Right atrium auricular region (tissue), 2 donors: ENCODE measurements around the gene ISCA1. TPM values are rescaled to one million over a fixed set of nuclear protein-coding genes. Genes with fewer than 3 reads are reported as not detected.

Experiments
- DNase-seq: peaks from one replicate; pipeline ENCODE4 v3.0.0-alpha.2; 2019; ENCODE audit warnings: low spot score
- H3K27ac ChIP-seq, 2 donors: fragments of 200-600 bp; sonication (generic); 1 replicate in 1 of 2; 2 replicates in 1 of 2; pipeline ENCODE4 v1.5.1; 2016 to 2019
- H3K27me3 ChIP-seq, 2 donors: fragments of 200-600 bp; sonication (generic); one replicate each; pipeline versions ENCODE4 v1.5.1 to v1.6.0; 2017 to 2019
- H3K36me3 ChIP-seq: fragments of 200-600 bp; sonication (generic); one replicate; pipeline ENCODE4 v1.5.1; 2016
- H3K4me1 ChIP-seq, 2 donors: fragments of 200-600 bp; sonication (generic); one replicate each; pipeline versions ENCODE4 v1.5.1 to v1.6.0; 2017 to 2019
- H3K4me3 ChIP-seq, 2 donors: fragments of 200-600 bp; sonication (generic); 1 replicate in 1 of 2; 2 replicates in 1 of 2; pipeline ENCODE4 v1.5.1; 2017 to 2019; ENCODE audit warnings: mild to moderate bottlenecking in 1 of 2, moderate library complexity in 1 of 2
- H3K9me3 ChIP-seq, 2 donors: fragments of 200-600 bp; sonication (generic); one replicate each; pipeline ENCODE4 v1.5.1; 2019
- total RNA-seq, 2 donors: library from RNA; depleted of rRNA; stranded (reverse); fragments of >200 nt; gene quantifications; one replicate each; pipeline ENCODE4 v1.1.0, GENCODE V29; 2016
- TF ChIP-seq, protein P1 (sequence below), 2 donors: fragments of 200-600 bp; sonication (generic); IDR thresholded peaks; one replicate each; pipeline ENCODE4 v1.5.1; 2019; ENCODE audit warnings: antibody characterized with exemption in 2 of 2

ISCA1 gene
- total RNA-seq, 2 donors from 2014 or later = 54.8 to 99.9 TPM

- H3K36me3 ChIP-seq = no peaks in the 10 kb centered on the region
- no peaks in the 10 kb centered on the region for H3K27me3 ChIP-seq
- peak overlapping the region; percentile 69 to 94 for H3K4me3 ChIP-seq
- H3K9me3 ChIP-seq = no peaks in the 10 kb centered on the region
- peaks cover 0 to 34% of the 10 kb centered on the region in 2 donors for H3K4me1 ChIP-seq
- H3K27ac ChIP-seq = peak overlapping the region; percentile 98 to 99
- DNase-seq = no peak
- TF ChIP-seq, protein P1, sequence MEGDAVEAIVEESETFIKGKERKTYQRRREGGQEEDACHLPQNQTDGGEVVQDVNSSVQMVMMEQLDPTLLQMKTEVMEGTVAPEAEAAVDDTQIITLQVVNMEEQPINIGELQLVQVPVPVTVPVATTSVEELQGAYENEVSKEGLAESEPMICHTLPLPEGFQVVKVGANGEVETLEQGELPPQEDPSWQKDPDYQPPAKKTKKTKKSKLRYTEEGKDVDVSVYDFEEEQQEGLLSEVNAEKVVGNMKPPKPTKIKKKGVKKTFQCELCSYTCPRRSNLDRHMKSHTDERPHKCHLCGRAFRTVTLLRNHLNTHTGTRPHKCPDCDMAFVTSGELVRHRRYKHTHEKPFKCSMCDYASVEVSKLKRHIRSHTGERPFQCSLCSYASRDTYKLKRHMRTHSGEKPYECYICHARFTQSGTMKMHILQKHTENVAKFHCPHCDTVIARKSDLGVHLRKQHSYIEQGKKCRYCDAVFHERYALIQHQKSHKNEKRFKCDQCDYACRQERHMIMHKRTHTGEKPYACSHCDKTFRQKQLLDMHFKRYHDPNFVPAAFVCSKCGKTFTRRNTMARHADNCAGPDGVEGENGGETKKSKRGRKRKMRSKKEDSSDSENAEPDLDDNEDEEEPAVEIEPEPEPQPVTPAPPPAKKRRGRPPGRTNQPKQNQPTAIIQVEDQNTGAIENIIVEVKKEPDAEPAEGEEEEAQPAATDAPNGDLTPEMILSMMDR (IDR thresholded peaks at IDR 0.05) = no peak
Observed at GRCh38 chr9:86281593-86282076, 703 bp downstream of the ISCA1 start.

- H3K27me3 ChIP-seq = no peaks in the 10 kb centered on the region
- no peak overlapping the region for H3K27ac ChIP-seq
- no peaks in the 10 kb centered on the region for H3K36me3 ChIP-seq
- TF ChIP-seq, protein P1 (IDR thresholded peaks at IDR 0.05) = no peak
- no peaks in the 10 kb centered on the region for H3K9me3 ChIP-seq
- DNase-seq = no peak
- peaks cover 0 to 37% of the 10 kb centered on the region in 2 donors for H3K4me1 ChIP-seq
- peak overlapping the region in 1 of 2 donors; percentile 94 for H3K4me3 ChIP-seq
Observed at GRCh38 chr9:86280580-86280979, 1.8 kb downstream of the ISCA1 start.

- H3K36me3 ChIP-seq = no peaks in the 10 kb centered on the region
- TF ChIP-seq, protein P1 (IDR thresholded peaks at IDR 0.05) = no peak
- H3K4me1 ChIP-seq = peaks cover 0 to 44% of the 10 kb centered on the region in 2 donors
- H3K4me3 ChIP-seq = no peak overlapping the region
- H3K27ac ChIP-seq = no peak overlapping the region
- no peaks in the 10 kb centered on the region for H3K27me3 ChIP-seq
- DNase-seq = no peak
- no peaks in the 10 kb centered on the region for H3K9me3 ChIP-seq
Observed at GRCh38 chr9:86279839-86280238, 2.5 kb downstream of the ISCA1 start.

DNA sequence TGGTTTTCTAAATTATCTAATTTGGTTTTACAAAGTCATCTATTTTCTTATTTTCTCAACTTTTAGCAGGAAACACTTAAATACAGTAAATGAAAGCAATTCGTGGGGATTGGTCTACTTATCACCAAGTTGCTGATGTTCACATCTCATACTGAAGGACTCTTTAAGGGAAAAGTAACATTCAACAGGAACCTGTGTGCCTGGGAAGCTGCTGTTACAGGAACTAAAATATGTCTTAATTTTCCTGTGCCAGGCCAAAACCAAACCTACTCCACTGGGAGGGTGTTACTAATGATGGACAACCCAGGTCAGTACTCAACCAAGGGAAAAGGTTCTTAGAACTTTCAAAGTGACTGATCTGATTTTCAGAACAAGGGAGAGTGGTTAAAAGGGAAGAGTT is 5.3 kb downstream of the ISCA1 start:
- no peak for DNase-seq
- no peaks in the 10 kb centered on the region for H3K27me3 ChIP-seq
- H3K4me1 ChIP-seq = peaks cover 0 to 42% of the 10 kb centered on the region in 2 donors
- no peak overlapping the region for H3K4me3 ChIP-seq
- no peak overlapping the region for H3K27ac ChIP-seq
- TF ChIP-seq, protein P1 (IDR thresholded peaks at IDR 0.05) = no peak
- no peaks in the 10 kb centered on the region for H3K9me3 ChIP-seq
- H3K36me3 ChIP-seq = peaks cover 16% of the 10 kb centered on the region

DNA sequence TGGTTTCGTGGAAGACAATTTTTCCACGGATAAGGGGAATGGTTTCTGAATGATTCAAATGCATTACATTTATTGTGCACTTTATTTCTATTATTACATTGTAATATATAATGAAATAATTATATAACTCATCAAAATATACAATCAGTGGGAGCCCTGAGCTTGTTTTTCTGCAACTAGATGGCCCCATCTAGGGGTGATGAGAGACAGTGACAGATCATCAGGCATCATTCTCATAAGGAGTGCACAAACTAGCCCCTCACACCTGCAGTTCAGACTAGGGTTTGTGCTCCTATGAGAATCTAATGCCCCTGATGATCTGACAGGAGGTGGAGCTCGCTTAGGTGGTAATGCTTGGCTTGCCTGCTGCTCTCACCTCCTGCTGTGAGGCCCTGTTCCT is 6.4 kb downstream of the ISCA1 start:
- Histone ChIP-seq H3K27me3 (no peaks in the 10 kb centered on the region), H3K4me1 (peaks cover 0 to 36% of the 10 kb centered on the region in 2 donors), H3K36me3 (peaks cover 25% of the 10 kb centered on the region), H3K27ac (no peak overlapping the region), H3K4me3 (no peak overlapping the region), H3K9me3 (no peaks in the 10 kb centered on the region)
- TF ChIP-seq, protein P1 (IDR thresholded peaks at IDR 0.05) = peak in 1 of 2 donors; percentile 25
- no peak for DNase-seq
